ENCODE data around the gene EIF5A2.

EIF5A2 gene

DNA sequence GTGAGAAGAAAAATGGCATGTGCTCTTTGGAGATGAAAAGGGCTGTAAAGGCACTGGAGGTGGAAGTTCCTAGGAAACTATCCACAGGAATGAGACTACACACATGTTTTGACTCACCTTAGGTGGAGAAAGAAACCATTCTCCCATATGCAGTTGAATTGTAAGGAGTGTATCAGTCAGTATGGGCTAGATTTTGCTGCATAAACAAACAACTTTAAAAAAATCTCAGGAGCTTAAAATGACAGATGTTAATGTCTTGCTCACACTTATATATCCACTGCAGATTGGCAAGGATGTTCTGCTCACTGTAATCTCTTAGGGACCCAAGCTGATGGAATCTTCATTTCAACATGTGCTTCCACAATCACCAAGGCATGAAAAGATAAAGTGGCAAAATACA, 64.1 kb downstream of the EIF5A2 start (continued):
- TF ChIP-seq BACH2 (CRISPR knock-in tag; IDR thresholded peaks at IDR 0.05; ENCODE audit: borderline replicate concordance), result no peak
- TF ChIP-seq PPARA (CRISPR knock-in tag; IDR thresholded peaks at IDR 0.05; ENCODE audit: borderline replicate concordance), result no peak
- TF ChIP-seq CSDC2 (CRISPR knock-in tag; IDR thresholded peaks at IDR 0.05), result no peak
- TF ChIP-seq ESRRG (CRISPR knock-in tag; IDR thresholded peaks at IDR 0.05), result no peak
- TF ChIP-seq, protein P1, sequence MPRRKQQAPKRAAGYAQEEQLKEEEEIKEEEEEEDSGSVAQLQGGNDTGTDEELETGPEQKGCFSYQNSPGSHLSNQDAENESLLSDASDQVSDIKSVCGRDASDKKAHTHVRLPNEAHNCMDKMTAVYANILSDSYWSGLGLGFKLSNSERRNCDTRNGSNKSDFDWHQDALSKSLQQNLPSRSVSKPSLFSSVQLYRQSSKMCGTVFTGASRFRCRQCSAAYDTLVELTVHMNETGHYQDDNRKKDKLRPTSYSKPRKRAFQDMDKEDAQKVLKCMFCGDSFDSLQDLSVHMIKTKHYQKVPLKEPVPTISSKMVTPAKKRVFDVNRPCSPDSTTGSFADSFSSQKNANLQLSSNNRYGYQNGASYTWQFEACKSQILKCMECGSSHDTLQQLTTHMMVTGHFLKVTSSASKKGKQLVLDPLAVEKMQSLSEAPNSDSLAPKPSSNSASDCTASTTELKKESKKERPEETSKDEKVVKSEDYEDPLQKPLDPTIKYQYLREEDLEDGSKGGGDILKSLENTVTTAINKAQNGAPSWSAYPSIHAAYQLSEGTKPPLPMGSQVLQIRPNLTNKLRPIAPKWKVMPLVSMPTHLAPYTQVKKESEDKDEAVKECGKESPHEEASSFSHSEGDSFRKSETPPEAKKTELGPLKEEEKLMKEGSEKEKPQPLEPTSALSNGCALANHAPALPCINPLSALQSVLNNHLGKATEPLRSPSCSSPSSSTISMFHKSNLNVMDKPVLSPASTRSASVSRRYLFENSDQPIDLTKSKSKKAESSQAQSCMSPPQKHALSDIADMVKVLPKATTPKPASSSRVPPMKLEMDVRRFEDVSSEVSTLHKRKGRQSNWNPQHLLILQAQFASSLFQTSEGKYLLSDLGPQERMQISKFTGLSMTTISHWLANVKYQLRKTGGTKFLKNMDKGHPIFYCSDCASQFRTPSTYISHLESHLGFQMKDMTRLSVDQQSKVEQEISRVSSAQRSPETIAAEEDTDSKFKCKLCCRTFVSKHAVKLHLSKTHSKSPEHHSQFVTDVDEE (CRISPR knock-in tag; IDR thresholded peaks at IDR 0.05), result no peak
- no peak for TF ChIP-seq OSR1 (CRISPR knock-in tag; IDR thresholded peaks at IDR 0.05)
- no peak for TF ChIP-seq RARB (CRISPR knock-in tag; IDR thresholded peaks at IDR 0.05)

DNA sequence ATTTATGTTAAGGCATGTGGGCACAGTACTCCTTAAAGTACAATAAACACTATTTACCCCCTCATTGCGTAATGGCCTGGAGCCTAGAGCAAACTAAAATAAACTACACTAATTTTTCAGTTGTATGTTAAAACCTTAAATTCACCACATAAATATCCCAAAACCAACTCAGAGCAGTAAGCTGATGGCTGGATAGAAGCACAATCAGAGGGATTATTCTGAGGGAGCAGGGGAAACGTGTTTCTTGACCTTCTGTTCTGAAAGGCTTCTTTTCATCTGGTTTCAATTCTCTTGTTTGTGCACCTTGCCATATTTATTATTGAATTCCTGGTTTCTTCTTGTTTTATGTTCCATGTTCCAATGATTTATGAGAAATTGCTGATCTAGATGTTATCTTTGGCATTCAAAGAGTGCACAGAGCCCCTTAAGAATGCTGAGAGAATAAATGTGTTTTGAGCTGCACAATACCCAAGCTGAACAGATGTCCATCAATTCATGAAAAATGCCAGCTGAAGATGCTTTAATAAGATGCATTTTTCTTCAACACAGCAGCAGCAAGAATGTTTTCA, 68.1 kb downstream of the EIF5A2 start:
- TF ChIP-seq, protein P2, sequence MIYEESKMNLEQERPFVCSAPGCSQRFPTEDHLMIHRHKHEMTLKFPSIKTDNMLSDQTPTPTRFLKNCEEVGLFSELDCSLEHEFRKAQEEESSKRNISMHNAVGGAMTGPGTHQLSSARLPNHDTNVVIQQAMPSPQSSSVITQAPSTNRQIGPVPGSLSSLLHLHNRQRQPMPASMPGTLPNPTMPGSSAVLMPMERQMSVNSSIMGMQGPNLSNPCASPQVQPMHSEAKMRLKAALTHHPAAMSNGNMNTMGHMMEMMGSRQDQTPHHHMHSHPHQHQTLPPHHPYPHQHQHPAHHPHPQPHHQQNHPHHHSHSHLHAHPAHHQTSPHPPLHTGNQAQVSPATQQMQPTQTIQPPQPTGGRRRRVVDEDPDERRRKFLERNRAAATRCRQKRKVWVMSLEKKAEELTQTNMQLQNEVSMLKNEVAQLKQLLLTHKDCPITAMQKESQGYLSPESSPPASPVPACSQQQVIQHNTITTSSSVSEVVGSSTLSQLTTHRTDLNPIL (CRISPR knock-in tag; IDR thresholded peaks at IDR 0.05; ENCODE audit: low read depth), result no peak
- TF ChIP-seq ZFP30 (CRISPR knock-in tag; IDR thresholded peaks at IDR 0.05) (no peak), GLIS3 (CRISPR knock-in tag; IDR thresholded peaks at IDR 0.05) (no peak), TCF4 (CRISPR knock-in tag; IDR thresholded peaks at IDR 0.05; ENCODE audit: borderline replicate concordance) (peak; percentile 48; the same call in 1 of the 2 replicates), ISL1 (CRISPR knock-in tag; IDR thresholded peaks at IDR 0.05) (peak; percentile 87), ESRRG (CRISPR knock-in tag; IDR thresholded peaks at IDR 0.05) (no peak), PPARA (CRISPR knock-in tag; IDR thresholded peaks at IDR 0.05; ENCODE audit: borderline replicate concordance) (no peak)
- TF ChIP-seq, protein P1 (CRISPR knock-in tag; IDR thresholded peaks at IDR 0.05), result peak; percentile 79; the same call in 1 of the 2 replicates
- ATAC-seq, result peak; percentile 61

DNA sequence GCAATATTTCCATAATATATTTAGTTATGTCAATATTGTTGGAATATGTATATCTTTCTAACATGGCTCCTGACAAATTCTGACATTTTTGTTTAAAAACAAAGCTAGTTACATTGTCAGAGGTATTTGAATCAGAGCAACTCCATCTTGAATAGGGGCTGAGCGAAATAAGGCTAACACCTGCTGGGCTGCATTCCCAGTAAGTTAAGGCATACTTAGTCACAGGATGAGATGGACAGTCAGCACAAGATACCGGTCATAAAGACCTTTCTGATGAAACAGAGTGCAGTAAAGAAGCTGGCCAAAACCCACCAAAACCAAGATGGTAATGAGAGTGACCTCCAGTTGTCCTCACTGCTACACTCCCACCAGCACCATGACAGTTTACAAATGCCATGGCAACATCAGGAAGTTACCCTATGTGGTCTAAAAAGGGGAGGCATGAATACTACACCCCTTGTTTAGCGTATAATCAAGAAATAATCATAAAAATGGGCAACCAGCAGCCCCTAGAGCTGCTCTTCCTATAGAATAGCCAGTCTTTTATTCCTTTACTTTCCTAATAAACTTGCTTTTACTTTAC, 68.8 kb downstream of the EIF5A2 start:
- ATAC-seq, result no peak
- TF ChIP-seq, protein P3, sequence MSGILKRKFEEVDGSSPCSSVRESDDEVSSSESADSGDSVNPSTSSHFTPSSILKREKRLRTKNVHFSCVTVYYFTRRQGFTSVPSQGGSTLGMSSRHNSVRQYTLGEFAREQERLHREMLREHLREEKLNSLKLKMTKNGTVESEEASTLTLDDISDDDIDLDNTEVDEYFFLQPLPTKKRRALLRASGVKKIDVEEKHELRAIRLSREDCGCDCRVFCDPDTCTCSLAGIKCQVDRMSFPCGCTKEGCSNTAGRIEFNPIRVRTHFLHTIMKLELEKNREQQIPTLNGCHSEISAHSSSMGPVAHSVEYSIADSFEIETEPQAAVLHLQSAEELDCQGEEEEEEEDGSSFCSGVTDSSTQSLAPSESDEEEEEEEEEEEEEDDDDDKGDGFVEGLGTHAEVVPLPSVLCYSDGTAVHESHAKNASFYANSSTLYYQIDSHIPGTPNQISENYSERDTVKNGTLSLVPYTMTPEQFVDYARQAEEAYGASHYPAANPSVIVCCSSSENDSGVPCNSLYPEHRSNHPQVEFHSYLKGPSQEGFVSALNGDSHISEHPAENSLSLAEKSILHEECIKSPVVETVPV (CRISPR knock-in tag; IDR thresholded peaks at IDR 0.05), result no peak
- TF ChIP-seq CSDC2 (CRISPR knock-in tag; IDR thresholded peaks at IDR 0.05) (no peak), ARNTL (CRISPR knock-in tag; IDR thresholded peaks at IDR 0.05; ENCODE audit: borderline replicate concordance, low read depth) (no peak), RARB (CRISPR knock-in tag; IDR thresholded peaks at IDR 0.05) (no peak), ZNF565 (CRISPR knock-in tag; conservative IDR thresholded peaks at IDR 0.05; ENCODE audit: low read depth) (no peak), TCF4 (CRISPR knock-in tag; IDR thresholded peaks at IDR 0.05; ENCODE audit: borderline replicate concordance) (no peak), ZNF70 (CRISPR knock-in tag; IDR thresholded peaks at IDR 0.05) (no peak), BACH2 (CRISPR knock-in tag; IDR thresholded peaks at IDR 0.05; ENCODE audit: borderline replicate concordance) (no peak), TOX (CRISPR knock-in tag; IDR thresholded peaks at IDR 0.05; ENCODE audit: borderline replicate concordance) (no peak), ISL1 (CRISPR knock-in tag; IDR thresholded peaks at IDR 0.05) (no peak), OSR1 (CRISPR knock-in tag; IDR thresholded peaks at IDR 0.05) (no peak), ESRRG (CRISPR knock-in tag; IDR thresholded peaks at IDR 0.05) (no peak)
- TF ChIP-seq, protein P2 (CRISPR knock-in tag; IDR thresholded peaks at IDR 0.05; ENCODE audit: low read depth), result no peak
- TF ChIP-seq, protein P4, sequence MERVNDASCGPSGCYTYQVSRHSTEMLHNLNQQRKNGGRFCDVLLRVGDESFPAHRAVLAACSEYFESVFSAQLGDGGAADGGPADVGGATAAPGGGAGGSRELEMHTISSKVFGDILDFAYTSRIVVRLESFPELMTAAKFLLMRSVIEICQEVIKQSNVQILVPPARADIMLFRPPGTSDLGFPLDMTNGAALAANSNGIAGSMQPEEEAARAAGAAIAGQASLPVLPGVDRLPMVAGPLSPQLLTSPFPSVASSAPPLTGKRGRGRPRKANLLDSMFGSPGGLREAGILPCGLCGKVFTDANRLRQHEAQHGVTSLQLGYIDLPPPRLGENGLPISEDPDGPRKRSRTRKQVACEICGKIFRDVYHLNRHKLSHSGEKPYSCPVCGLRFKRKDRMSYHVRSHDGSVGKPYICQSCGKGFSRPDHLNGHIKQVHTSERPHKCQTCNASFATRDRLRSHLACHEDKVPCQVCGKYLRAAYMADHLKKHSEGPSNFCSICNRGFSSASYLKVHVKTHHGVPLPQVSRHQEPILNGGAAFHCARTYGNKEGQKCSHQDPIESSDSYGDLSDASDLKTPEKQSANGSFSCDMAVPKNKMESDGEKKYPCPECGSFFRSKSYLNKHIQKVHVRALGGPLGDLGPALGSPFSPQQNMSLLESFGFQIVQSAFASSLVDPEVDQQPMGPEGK (CRISPR knock-in tag; IDR thresholded peaks at IDR 0.05; ENCODE audit: borderline replicate concordance), result no peak
- TF ChIP-seq, protein P5, sequence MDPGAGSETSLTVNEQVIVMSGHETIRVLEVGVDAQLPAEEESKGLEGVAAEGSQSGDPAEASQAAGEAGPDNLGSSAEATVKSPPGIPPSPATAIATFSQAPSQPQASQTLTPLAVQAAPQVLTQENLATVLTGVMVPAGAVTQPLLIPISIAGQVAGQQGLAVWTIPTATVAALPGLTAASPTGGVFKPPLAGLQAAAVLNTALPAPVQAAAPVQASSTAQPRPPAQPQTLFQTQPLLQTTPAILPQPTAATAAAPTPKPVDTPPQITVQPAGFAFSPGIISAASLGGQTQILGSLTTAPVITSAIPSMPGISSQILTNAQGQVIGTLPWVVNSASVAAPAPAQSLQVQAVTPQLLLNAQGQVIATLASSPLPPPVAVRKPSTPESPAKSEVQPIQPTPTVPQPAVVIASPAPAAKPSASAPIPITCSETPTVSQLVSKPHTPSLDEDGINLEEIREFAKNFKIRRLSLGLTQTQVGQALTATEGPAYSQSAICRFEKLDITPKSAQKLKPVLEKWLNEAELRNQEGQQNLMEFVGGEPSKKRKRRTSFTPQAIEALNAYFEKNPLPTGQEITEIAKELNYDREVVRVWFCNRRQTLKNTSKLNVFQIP (CRISPR knock-in tag; IDR thresholded peaks at IDR 0.05; ENCODE audit: borderline replicate concordance, low read depth), result no peak
